T-helper 17 cell (primary cell): Measurements from ENCODE around the gene CROCC2. TPM values are rescaled to one million over a fixed set of nuclear protein-coding genes. Genes with fewer than 3 reads are reported as not detected.

Experiments used
- ATAC-seq: fragments of 150-1000 bp; cut with Tn5 transposase; 2 replicates; pipeline ENCODE4 v1.10.0; 2021; ENCODE audit warnings: mild to moderate bottlenecking, moderate library complexity
- DNase-seq, 3 donors: peaks; one replicate each; pipeline versions ENCODE4 v3.0.0 to v3.0.0-alpha.2; 2020 to 2021
- H3K9me3 ChIP-seq: one replicate; pipeline ENCODE4 v1.7.0; 2013; ENCODE audit warnings: low read length, mild to moderate bottlenecking; ENCODE audit not compliant: control insufficient read depth, poor library complexity, severe bottlenecking
- H3K27ac Mint-ChIP-seq: one replicate; pipeline ENCODE4 v1.8.0; 2022; ENCODE audit warnings: mild to moderate bottlenecking, moderate library complexity, mixed read lengths
- H3K27me3 Mint-ChIP-seq: one replicate; pipeline ENCODE4 v1.8.0; 2022; ENCODE audit warnings: mixed read lengths
- H3K36me3 Mint-ChIP-seq: one replicate; pipeline ENCODE4 v1.8.0; 2022; ENCODE audit warnings: low read depth, mixed read lengths
- H3K4me1 Mint-ChIP-seq: one replicate; pipeline ENCODE4 v1.8.0; 2022; ENCODE audit warnings: mild to moderate bottlenecking, mixed read lengths
- H3K4me3 Mint-ChIP-seq: one replicate; pipeline ENCODE4 v1.8.0; 2022; ENCODE audit warnings: mild to moderate bottlenecking, moderate library complexity, mixed read lengths
- total RNA-seq, 4 donors: library from RNA in 2 of 4; stranded (reverse) in 2 of 4; gene quantifications; one replicate each; pipeline ENCODE4 v1.2.3 and lab custom pipeline; 2022 to 2026

Gene CROCC2
- total RNA-seq, 2 donors from 2014 or later = not detected

- peaks cover 22% of the 10 kb centered on the region for H3K4me1 Mint-ChIP-seq
- H3K9me3 ChIP-seq = no peaks in the 10 kb centered on the region
- no peak for ATAC-seq
- peaks cover 2% of the 10 kb centered on the region for H3K36me3 Mint-ChIP-seq
- H3K27me3 Mint-ChIP-seq = no peaks in the 10 kb centered on the region
- peak overlapping the region; percentile 86 for H3K27ac Mint-ChIP-seq
- no peak for DNase-seq
- H3K4me3 Mint-ChIP-seq = peak overlapping the region; percentile 36
Observed at GRCh38 chr2:241040081-241040803, 134.1 kb downstream of the CROCC2 start.

- peak; percentile 62 for ATAC-seq
Observed at GRCh38 chr2:241041589-241042158, 135.5 kb downstream of the CROCC2 start.

More at GRCh38 chr2:241041589-241042158, 135.5 kb downstream of the CROCC2 start:
- no peaks in the 10 kb centered on the region for H3K9me3 ChIP-seq
- Mint-ChIP-seq H3K4me1 (peaks cover 22% of the 10 kb centered on the region), H3K27me3 (no peaks in the 10 kb centered on the region), H3K27ac (peak overlapping the region; percentile 86), H3K36me3 (peaks cover 4% of the 10 kb centered on the region), H3K4me3 (no peak overlapping the region)
- DNase-seq = no peak

Other genes starting within 250 kb of the CROCC2 start
- gene AQP12B, start 223.5 kb upstream of the CROCC2 start, total RNA-seq = not detected
- gene AQP12A, start 214.5 kb upstream of the CROCC2 start, total RNA-seq = not detected
- under 1 TPM in 1 of 2 donors, not detected in 1; 0.18 TPM for gene KIF1A, start 86.1 kb upstream of the CROCC2 start, total RNA-seq
- gene AGXT, start 37.5 kb upstream of the CROCC2 start, total RNA-seq = not detected
- gene MAB21L4, start 10.2 kb upstream of the CROCC2 start, total RNA-seq = not detected
- gene SNED1, start 92.3 kb downstream of the CROCC2 start, total RNA-seq = 10 to 100 TPM; 42.0 to 72.1 TPM
- gene MTERF4, start 196.0 kb downstream of the CROCC2 start, total RNA-seq = 10 to 100 TPM; 66.7 to 82.9 TPM
- gene PASK, start 243.1 kb downstream of the CROCC2 start, total RNA-seq = 100 to 1,000 TPM; 108 to 163 TPM
- gene PPP1R7, start 244.1 kb downstream of the CROCC2 start, total RNA-seq = 10 to 100 TPM; 40.0 to 54.8 TPM